ENCODE measurements around the gene RIN3. TPM values are rescaled to one million over a fixed set of nuclear protein-coding genes. Genes with fewer than 3 reads are reported as not detected.

Gene RIN3
- total RNA-seq, 2 donors from 2014 or later: 6.6 to 11.8 TPM

DNA sequence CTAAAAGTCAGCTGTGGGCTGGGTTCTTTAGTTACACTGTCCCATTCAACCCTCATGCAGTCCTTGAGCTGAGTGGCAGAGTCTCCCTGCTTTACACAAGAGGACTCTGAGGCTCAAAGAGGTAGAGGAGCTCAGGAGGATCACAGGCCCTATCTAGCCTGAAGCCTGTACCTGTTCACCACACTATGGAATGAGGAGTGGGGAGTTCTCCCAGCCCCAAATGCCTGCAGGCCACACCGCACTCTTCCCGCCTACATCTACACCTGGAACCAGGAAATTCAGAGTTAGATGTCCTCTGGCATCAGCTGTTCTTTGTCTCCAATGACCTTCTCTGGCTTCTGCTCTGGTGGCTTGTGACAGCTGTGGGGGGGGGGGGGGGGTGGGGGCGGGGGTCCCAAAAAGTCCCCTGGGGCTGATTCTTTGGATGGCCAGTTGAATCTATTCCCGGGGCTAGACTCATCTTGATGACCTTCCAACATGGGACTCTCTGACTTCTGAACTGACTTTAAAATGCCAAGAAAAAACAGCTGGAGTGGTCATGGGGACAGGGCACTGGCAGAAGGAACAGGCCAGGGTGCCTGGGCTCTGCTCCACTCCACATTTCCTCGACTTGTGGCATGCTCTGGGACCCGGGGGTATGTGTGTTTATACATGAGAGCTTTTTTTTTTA lies 30.6 kb downstream of the RIN3 start:
- Histone ChIP-seq H3K4me3 (no peak overlapping the region), H3K27me3 (no peaks in the 10 kb centered on the region), H3K27ac (no peak overlapping the region), H3K9me3 (no peaks in the 10 kb centered on the region), H3K4me1 (peaks cover 0 to 28% of the 10 kb centered on the region in 2 donors), H3K36me3 (no peaks in the 10 kb centered on the region)
- no peak for DNase-seq (ENCODE audit: low spot score)
- no peak for TF ChIP-seq CTCF (IDR thresholded peaks at IDR 0.05)

- Histone ChIP-seq H3K27ac (no peak overlapping the region), H3K4me1 (peaks cover 0 to 28% of the 10 kb centered on the region in 2 donors), H3K4me3 (no peak overlapping the region), H3K27me3 (no peaks in the 10 kb centered on the region), H3K9me3 (no peaks in the 10 kb centered on the region), H3K36me3 (no peaks in the 10 kb centered on the region)
- no peak for TF ChIP-seq CTCF (IDR thresholded peaks at IDR 0.05)
- no peak for DNase-seq (ENCODE audit: low spot score)
Observed at GRCh38 chr14:92546347-92547053, 32.9 kb downstream of the RIN3 start.

DNA sequence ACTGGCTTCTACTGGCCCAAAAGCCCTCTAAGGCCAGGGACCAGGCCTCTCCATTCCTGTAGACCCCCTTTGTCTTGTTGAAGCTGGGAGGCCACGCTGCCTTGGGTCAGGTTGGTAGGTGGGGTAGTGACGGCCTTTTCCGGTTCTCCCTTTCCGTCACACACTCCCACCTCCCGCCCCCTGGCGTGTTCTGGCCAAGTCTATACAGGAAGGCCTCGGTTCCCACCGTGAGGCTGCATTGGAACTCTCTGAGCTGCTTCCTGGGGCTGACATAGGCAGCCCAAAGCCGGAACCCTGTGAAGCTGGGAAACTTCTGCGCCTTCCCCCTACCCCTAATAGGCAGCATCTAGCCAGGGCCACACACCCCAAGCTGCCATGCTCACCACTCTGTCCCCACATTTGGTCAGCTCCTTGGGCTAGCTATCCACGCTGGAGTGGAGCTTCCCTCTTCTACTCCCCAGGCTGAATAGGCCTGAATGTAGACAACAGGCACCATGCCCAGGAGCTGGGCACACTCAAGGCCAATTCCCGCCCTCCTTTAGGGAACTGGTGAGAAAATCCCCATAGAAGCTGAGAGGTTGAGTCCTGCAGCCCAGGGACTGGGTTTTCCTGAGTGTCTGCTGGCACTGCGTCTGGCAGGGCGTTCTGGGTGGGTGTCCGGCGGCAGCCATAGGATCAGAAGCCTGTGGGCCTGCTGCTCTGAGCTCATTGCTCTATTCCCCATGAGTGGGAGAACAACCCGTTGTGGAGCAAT lies 35.7 kb downstream of the RIN3 start:
- no peak for TF ChIP-seq CTCF (IDR thresholded peaks at IDR 0.05)
- no peaks in the 10 kb centered on the region for H3K9me3 ChIP-seq
- peak overlapping the region; percentile 69 to 89 for H3K27ac ChIP-seq
- H3K4me3 ChIP-seq: peak overlapping the region in 1 of 2 donors; percentile 10
- H3K4me1 ChIP-seq: peaks cover 0 to 43% of the 10 kb centered on the region in 2 donors
- H3K27me3 ChIP-seq: no peaks in the 10 kb centered on the region
- no peaks in the 10 kb centered on the region for H3K36me3 ChIP-seq
- DNase-seq (ENCODE audit: low spot score): no peak

DNA sequence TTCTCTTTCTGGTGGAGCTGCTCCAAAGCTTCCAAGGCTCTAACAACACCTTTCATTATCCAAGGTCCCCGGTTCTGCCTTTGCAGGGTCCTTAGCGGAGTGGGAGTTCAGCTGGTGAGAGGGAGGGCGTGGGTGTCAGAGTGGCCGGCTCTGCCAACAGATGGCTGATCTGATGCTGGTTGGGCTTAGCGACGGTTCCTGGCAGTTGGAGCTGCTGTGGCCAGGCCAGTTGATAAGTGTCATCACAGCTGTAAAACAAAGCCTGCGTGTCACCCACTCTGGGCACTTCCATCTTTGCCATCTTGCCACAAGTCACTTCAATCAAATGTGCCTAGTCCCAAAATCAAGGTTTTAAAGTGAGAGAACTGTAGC lies 36.3 kb downstream of the RIN3 start:
- H3K27ac ChIP-seq: peak overlapping the region; percentile 69 to 89
- no peaks in the 10 kb centered on the region for H3K27me3 ChIP-seq
- H3K36me3 ChIP-seq: no peaks in the 10 kb centered on the region
- no peak for DNase-seq (ENCODE audit: low spot score)
- H3K4me1 ChIP-seq: peaks cover 0 to 43% of the 10 kb centered on the region in 2 donors
- TF ChIP-seq CTCF (IDR thresholded peaks at IDR 0.05): no peak
- no peaks in the 10 kb centered on the region for H3K9me3 ChIP-seq
- peak overlapping the region in 1 of 2 donors; percentile 10 for H3K4me3 ChIP-seq

DNA sequence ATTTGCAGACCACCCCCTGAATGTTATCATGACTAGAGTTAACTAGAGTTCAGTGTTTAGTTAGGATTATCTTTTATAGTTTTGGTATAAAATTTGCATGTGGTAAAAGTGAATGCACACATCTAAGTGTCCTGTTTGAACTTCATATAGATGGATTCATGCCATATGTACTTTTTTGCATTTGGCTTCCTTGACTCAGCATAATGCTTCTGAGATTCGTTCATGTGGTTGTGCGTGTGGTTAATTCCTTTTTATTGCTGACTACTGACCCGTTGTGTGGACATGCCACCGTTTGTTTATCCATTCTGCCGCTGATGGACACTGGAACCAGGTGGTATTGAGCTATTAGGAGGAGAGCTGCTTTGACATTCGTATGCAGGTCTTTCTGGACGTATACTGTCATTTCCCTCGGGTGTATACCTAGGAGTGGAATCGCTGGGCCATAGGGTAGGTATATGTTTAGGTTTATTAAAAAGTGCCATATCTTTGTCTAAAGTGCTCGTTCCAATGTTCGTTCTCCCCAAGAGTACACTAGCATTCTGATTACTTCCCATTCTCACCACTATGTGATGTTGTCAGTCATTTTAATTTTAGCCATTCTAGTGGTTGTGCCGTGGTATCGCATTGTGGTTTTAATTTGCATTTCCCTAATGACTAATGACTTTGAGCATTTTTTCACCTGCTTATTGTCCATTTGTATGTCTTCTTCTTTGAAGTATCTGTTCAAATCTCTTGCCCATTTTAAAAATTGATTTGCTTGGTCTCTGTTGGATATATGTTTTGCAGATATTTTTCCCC lies 37.7 kb downstream of the RIN3 start:
- H3K4me3 ChIP-seq: no peak overlapping the region
- H3K4me1 ChIP-seq: peaks cover 0 to 43% of the 10 kb centered on the region in 2 donors
- no peak for DNase-seq (ENCODE audit: low spot score)
- no peaks in the 10 kb centered on the region for H3K9me3 ChIP-seq
- H3K27ac ChIP-seq: no peak overlapping the region
- H3K36me3 ChIP-seq: no peaks in the 10 kb centered on the region
- no peak for TF ChIP-seq CTCF (IDR thresholded peaks at IDR 0.05)
- H3K27me3 ChIP-seq: no peaks in the 10 kb centered on the region
